HEK293 (cell line): ENCODE measurements around the gene DUSP19.
A peak's percentile ranks its signal among the peaks of the same experiment; 100 is the strongest.

Experiments used
- CTCF ChIA-PET: fragments of 350-600 bp; formaldehyde crosslinking; extraction: SDS; loops from one replicate; lab custom pipeline; 2021; ENCODE audit warnings: antibody characterized with exemption; lab: Yijun Ruan, JAX
- POLR2A ChIA-PET: fragments of 300-600 bp; formaldehyde crosslinking; extraction: SDS; loops from one replicate; lab custom pipeline; 2020; ENCODE audit warnings: antibody characterized with exemption, inconsistent platforms; lab: Yijun Ruan, JAX
- H3K27ac ChIP-seq: fragments of 200-500 bp; sonication (Bioruptor generic); 2 replicates; pipeline ENCODE4 v1.5.1; 2014; ENCODE audit warnings: low read depth, low read length, control low read depth, inconsistent platforms; ENCODE audit errors: extremely low read depth
- H3K36me3 ChIP-seq, 2 experiments: fragments of 200-500 bp in 1 of 2; sonication (Bioruptor generic) in 1 of 2; 1 replicate in 1 of 2; 2 replicates in 1 of 2; pipeline ENCODE4 v1.5.1; 2014 to 2017; ENCODE audit warnings: inconsistent platforms in 2 of 2, low read length in 2 of 2; ENCODE audit not compliant: control insufficient read depth in 2 of 2, insufficient read depth in 1 of 2
- H3K4me1 ChIP-seq: fragments of 200-500 bp; sonication (Bioruptor generic); 2 replicates; pipeline ENCODE4 v1.5.1; 2014; ENCODE audit warnings: mild to moderate bottlenecking, low read length, inconsistent platforms; ENCODE audit not compliant: control insufficient read depth, insufficient read depth
- H3K4me3 ChIP-seq: 2 replicates; pipeline ENCODE4 v1.5.1; 2011; ENCODE audit warnings: low read depth, mild to moderate bottlenecking, control low read depth, low read length, moderate library complexity
- H3K9me3 ChIP-seq: fragments of 200-500 bp; sonication (Bioruptor generic); 2 replicates; pipeline ENCODE4 v1.5.1; 2014; ENCODE audit warnings: low read depth, low read length, inconsistent platforms; ENCODE audit not compliant: control insufficient read depth, insufficient read depth
- EGR2 ChIP-seq: fragments of 450-650 bp; formaldehyde crosslinking; IDR thresholded peaks from 2 replicates; pipeline ENCODE4 v1.5.1; 2016; ENCODE audit warnings: low read depth, missing biosample characterization, missing genetic modification characterization
- KLF10 ChIP-seq: fragments of 450-650 bp; IDR thresholded peaks from 2 replicates; pipeline ENCODE4 v1.5.1; 2018; ENCODE audit warnings: missing biosample characterization, mild to moderate bottlenecking, missing genetic modification characterization
- KLF7 ChIP-seq: fragments of 450-650 bp; formaldehyde crosslinking; IDR thresholded peaks from 2 replicates; pipeline ENCODE4 v1.5.1; 2016; ENCODE audit warnings: missing biosample characterization, missing genetic modification characterization, borderline replicate concordance
- PRDM6 ChIP-seq: fragments of 450-650 bp; formaldehyde crosslinking; IDR thresholded peaks from 2 replicates; pipeline ENCODE4 v1.5.1; 2017; ENCODE audit warnings: missing biosample characterization, missing genetic modification characterization
- RBAK ChIP-seq: fragments of 450-650 bp; formaldehyde crosslinking; IDR thresholded peaks from 2 replicates; pipeline ENCODE4 v1.5.1; 2016; ENCODE audit warnings: missing biosample characterization, missing genetic modification characterization
- SCRT1 ChIP-seq: fragments of 450-650 bp; formaldehyde crosslinking; IDR thresholded peaks from 2 replicates; pipeline ENCODE4 v1.5.1; 2016; ENCODE audit warnings: missing biosample characterization, missing genetic modification characterization, borderline replicate concordance
- SP7 ChIP-seq: fragments of 450-650 bp; formaldehyde crosslinking; IDR thresholded peaks from 2 replicates; pipeline ENCODE4 v1.5.1; 2016; ENCODE audit warnings: missing biosample characterization, missing genetic modification characterization
- ZBTB17 ChIP-seq: fragments of 450-650 bp; formaldehyde crosslinking; IDR thresholded peaks from 2 replicates; pipeline ENCODE4 v1.5.1; 2016; ENCODE audit warnings: missing biosample characterization, missing genetic modification characterization
- ZBTB20 ChIP-seq: fragments of 450-650 bp; formaldehyde crosslinking; IDR thresholded peaks from 2 replicates; pipeline ENCODE4 v1.5.1; 2016; ENCODE audit warnings: missing biosample characterization, missing genetic modification characterization
- ZBTB6 ChIP-seq: fragments of 450-650 bp; formaldehyde crosslinking; IDR thresholded peaks from 2 replicates; pipeline ENCODE4 v1.5.1; 2017; ENCODE audit warnings: missing biosample characterization, missing genetic modification characterization
- ZFHX2 ChIP-seq: fragments of 450-650 bp; formaldehyde crosslinking; conservative IDR thresholded peaks from 2 replicates; pipeline ENCODE4 v1.5.1; 2016; ENCODE audit warnings: missing biosample characterization, missing genetic modification characterization
- ZFP37 ChIP-seq: fragments of 450-650 bp; formaldehyde crosslinking; IDR thresholded peaks from 2 replicates; pipeline ENCODE4 v1.5.1; 2016; ENCODE audit warnings: missing biosample characterization, missing genetic modification characterization
- ZFP69B ChIP-seq: fragments of 450-650 bp; formaldehyde crosslinking; IDR thresholded peaks from 2 replicates; pipeline ENCODE4 v1.5.1; 2016; ENCODE audit warnings: missing biosample characterization, missing genetic modification characterization
- ZNF146 ChIP-seq: fragments of 450-650 bp; formaldehyde crosslinking; IDR thresholded peaks from 2 replicates; pipeline ENCODE4 v1.5.1; 2016; ENCODE audit warnings: missing biosample characterization, missing genetic modification characterization
- ZNF174 ChIP-seq: fragments of 450-650 bp; formaldehyde crosslinking; IDR thresholded peaks from 2 replicates; pipeline ENCODE4 v1.5.0; 2017; ENCODE audit warnings: missing biosample characterization, mild to moderate bottlenecking, missing genetic modification characterization
- ZNF2 ChIP-seq: fragments of 450-650 bp; formaldehyde crosslinking; IDR thresholded peaks from 2 replicates; pipeline ENCODE4 v1.5.1; 2016; ENCODE audit warnings: missing biosample characterization, missing genetic modification characterization
- ZNF211 ChIP-seq: fragments of 450-650 bp; formaldehyde crosslinking; IDR thresholded peaks from 2 replicates; pipeline ENCODE4 v1.5.1; 2016; ENCODE audit warnings: low read depth, missing biosample characterization, missing genetic modification characterization
- ZNF335 ChIP-seq: fragments of 450-650 bp; formaldehyde crosslinking; conservative IDR thresholded peaks from 2 replicates; pipeline ENCODE4 v1.5.1; 2016; ENCODE audit warnings: missing biosample characterization, missing genetic modification characterization
- ZNF404 ChIP-seq: fragments of 450-650 bp; formaldehyde crosslinking; IDR thresholded peaks from 2 replicates; pipeline ENCODE4 v1.5.1; 2017; ENCODE audit warnings: missing biosample characterization, missing genetic modification characterization
- ZNF571 ChIP-seq: fragments of 450-650 bp; formaldehyde crosslinking; IDR thresholded peaks from 2 replicates; pipeline ENCODE4 v1.5.0; 2017; ENCODE audit warnings: missing biosample characterization, missing genetic modification characterization
- ZNF596 ChIP-seq: fragments of 450-650 bp; IDR thresholded peaks from 2 replicates; pipeline ENCODE4 v1.5.0; 2018; ENCODE audit warnings: missing biosample characterization, mild to moderate bottlenecking, missing genetic modification characterization, moderate library complexity
- ZNF600 ChIP-seq: fragments of 450-650 bp; formaldehyde crosslinking; IDR thresholded peaks from 2 replicates; pipeline ENCODE4 v1.5.1; 2016; ENCODE audit warnings: missing biosample characterization, missing genetic modification characterization
- ZNF623 ChIP-seq: fragments of 450-650 bp; formaldehyde crosslinking; IDR thresholded peaks from 2 replicates; pipeline ENCODE4 v1.5.1; 2016; ENCODE audit warnings: missing biosample characterization, missing genetic modification characterization
- ZNF654 ChIP-seq: fragments of 450-650 bp; formaldehyde crosslinking; IDR thresholded peaks from 2 replicates; pipeline ENCODE4 v1.5.1; 2016; ENCODE audit warnings: low read depth, missing biosample characterization, missing genetic modification characterization
- ZNF692 ChIP-seq: fragments of 450-650 bp; formaldehyde crosslinking; IDR thresholded peaks from 2 replicates; pipeline ENCODE4 v1.5.1; 2016; ENCODE audit warnings: missing biosample characterization, missing genetic modification characterization
- ZNF707 ChIP-seq: fragments of 450-650 bp; formaldehyde crosslinking; IDR thresholded peaks from 2 replicates; pipeline ENCODE4 v1.5.1; 2016; ENCODE audit warnings: missing biosample characterization, missing genetic modification characterization
- ZNF747 ChIP-seq: fragments of 450-650 bp; formaldehyde crosslinking; IDR thresholded peaks from 2 replicates; pipeline ENCODE4 v1.5.1; 2016; ENCODE audit warnings: missing biosample characterization, missing genetic modification characterization
- ZNF777 ChIP-seq: fragments of 450-650 bp; formaldehyde crosslinking; IDR thresholded peaks from 2 replicates; pipeline ENCODE4 v1.5.1; 2017; ENCODE audit warnings: missing biosample characterization, missing genetic modification characterization, borderline replicate concordance
- ZNF791 ChIP-seq: fragments of 450-650 bp; formaldehyde crosslinking; IDR thresholded peaks from 2 replicates; pipeline ENCODE4 v1.5.1; 2016; ENCODE audit warnings: missing biosample characterization, missing genetic modification characterization
- ZSCAN5A ChIP-seq: fragments of 450-650 bp; formaldehyde crosslinking; IDR thresholded peaks from 2 replicates; pipeline ENCODE4 v1.5.1; 2016; ENCODE audit warnings: missing biosample characterization, missing genetic modification characterization

DUSP19 gene

DNA sequence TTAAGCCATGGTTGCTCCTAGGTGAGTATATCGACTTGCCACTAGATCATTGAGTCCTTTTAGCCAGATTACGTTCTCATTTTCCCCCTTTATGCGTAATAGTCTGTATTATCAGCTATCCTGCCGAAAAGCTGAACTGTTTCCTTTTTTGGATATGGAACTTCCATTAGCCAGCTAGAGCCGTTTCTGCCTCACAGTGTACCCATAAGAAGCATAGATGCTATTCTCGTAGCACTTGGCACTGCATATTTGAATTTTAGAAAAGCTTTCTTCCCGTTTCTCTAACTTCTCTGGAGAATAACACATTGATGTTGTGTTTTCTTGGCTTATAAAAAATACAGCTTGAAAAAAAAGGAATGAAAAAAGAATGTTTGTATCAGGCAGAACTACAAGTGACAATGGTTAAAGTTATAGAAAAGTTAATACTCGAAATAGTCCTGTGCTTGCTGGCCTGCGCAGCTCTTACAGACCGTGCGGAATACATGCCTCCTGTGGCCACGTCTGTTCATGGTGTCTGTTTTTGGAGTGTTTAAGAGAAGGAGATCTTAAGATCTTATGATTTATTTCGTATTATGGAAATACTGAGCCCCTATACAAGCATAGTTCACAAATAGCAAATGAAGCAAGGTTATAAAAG lies 710 bp downstream of the DUSP19 start:
- Histone ChIP-seq H3K4me3 (peak overlapping the region; percentile 79), H3K36me3 (no peaks in the 10 kb centered on the region), H3K27ac (peak overlapping the region; percentile 35; the same call in 1 of the 2 replicates), H3K9me3 (no peaks in the 10 kb centered on the region), H3K4me1 (peaks cover 5% of the 10 kb centered on the region; the same call in 1 of the 2 replicates)
- TF ChIP-seq ZFP69B = peak; percentile 11; the same call in 1 of the 2 replicates
- no peak for TF ChIP-seq ZNF174
- TF ChIP-seq RBAK = no peak
- 0 out of 2 replicates have a peak, but pooled peaks have one; percentile 10 for TF ChIP-seq ZNF692 (tag by site-specific recombination)
- TF ChIP-seq ZSCAN5A (tag by site-specific recombination) = no peak
- TF ChIP-seq ZNF335 = peak; percentile 92
- TF ChIP-seq ZNF707 (tag by site-specific recombination) = no peak
- no peak for TF ChIP-seq KLF7 (tag by site-specific recombination)
- TF ChIP-seq ZFHX2 (tag by site-specific recombination) = no peak
- no peak for TF ChIP-seq KLF10 (tag by site-specific recombination)
- no peak for TF ChIP-seq ZNF791 (tag by site-specific recombination)
- 0 out of 2 replicates have a peak, but pooled peaks have one; percentile 18 for TF ChIP-seq ZNF2
- 0 out of 2 replicates have a peak, but pooled peaks have one; percentile 2 for TF ChIP-seq ZBTB20
- no peak for TF ChIP-seq ZNF747 (tag by site-specific recombination)
- peak; percentile 53 for TF ChIP-seq ZNF600 (tag by site-specific recombination)
- TF ChIP-seq ZBTB17 (tag by site-specific recombination) = peak; percentile 24
- CTCF ChIA-PET = interaction anchor here (0.6 to 0.7 kb wide), 4 partner anchors 81 to 344 kb away, joined by 3 read pairs; no protein-coding TSS in a partner anchor
- POLR2A ChIA-PET = interaction anchor here (1.3 to 2.8 kb wide), 3 partner anchors 17 to 87 kb away, joined by 3 to 18 read pairs (median 4); partner anchors contain the start of gene NUP35

DNA sequence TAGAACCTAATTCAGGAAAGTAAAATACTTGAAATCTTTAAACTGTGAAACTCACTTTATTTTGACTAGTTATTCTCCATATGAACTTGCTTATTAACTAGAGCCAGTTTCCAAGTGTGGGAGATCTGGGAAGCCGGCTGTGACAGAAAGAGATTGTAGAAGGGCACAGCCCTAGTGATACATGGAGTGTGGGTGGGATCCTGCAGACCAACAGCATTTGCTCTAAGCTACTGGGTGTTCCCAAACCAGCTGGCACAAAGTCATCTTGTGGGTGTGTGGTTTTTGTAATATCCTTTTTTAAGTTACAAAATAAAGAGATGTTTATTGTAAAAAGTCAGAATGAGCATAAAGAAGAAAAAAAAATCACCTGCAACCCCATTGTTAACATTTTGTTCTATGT lies 3.4 kb downstream of the DUSP19 start:
- no peaks in the 10 kb centered on the region for H3K9me3 ChIP-seq
- POLR2A ChIA-PET = interaction anchor here (0.7 kb wide), 1 partner anchor 30 kb away, joined by 3 read pairs; no protein-coding TSS in a partner anchor
- CTCF ChIA-PET = no interaction called here
- TF ChIP-seq ZNF623 (no peak), ZNF571 (tag by site-specific recombination) (no peak), ZNF777 (tag by site-specific recombination) (no peak), ZBTB6 (tag by site-specific recombination) (no peak), SP7 (tag by site-specific recombination) (no peak), ZFHX2 (tag by site-specific recombination) (peak; percentile 45), ZNF404 (tag by site-specific recombination) (no peak), ZNF596 (no peak), SCRT1 (tag by site-specific recombination) (no peak), ZFP37 (tag by site-specific recombination) (no peak), PRDM6 (tag by site-specific recombination) (0 out of 2 replicates have a peak, but pooled peaks have one; percentile 29), ZNF654 (no peak), EGR2 (tag by site-specific recombination) (peak; percentile 31; the same call in 1 of the 2 replicates), ZNF747 (tag by site-specific recombination) (no peak), ZNF146 (tag by site-specific recombination) (no peak), ZNF211 (no peak)

More for the DNA sequence above, 3.4 kb downstream of the DUSP19 start:
- H3K36me3 ChIP-seq = no peaks in the 10 kb centered on the region
- no peak overlapping the region for H3K4me3 ChIP-seq
- H3K4me1 ChIP-seq = peaks cover 5% of the 10 kb centered on the region; the same call in 1 of the 2 replicates
- no peak overlapping the region for H3K27ac ChIP-seq
